Testis (tissue), 2 donors: Measurements from ENCODE around the gene PRKACG.

Source experiments
- CTCF ChIP-seq, 3 experiments: fragments of 450-650 bp in 2 of 3; fragments of 200-600 bp in 1 of 3; sonication (generic) in 1 of 3; IDR thresholded peaks; one replicate each; pipeline ENCODE4 v1.5.1; 2016 to 2019; ENCODE audit warnings: antibody characterized with exemption in 3 of 3, mild to moderate bottlenecking in 2 of 3, moderate library complexity in 1 of 3
- POLR2A ChIP-seq: fragments of 450-650 bp; IDR thresholded peaks from one replicate; pipeline ENCODE4 v1.6.1; 2017; ENCODE audit warnings: antibody characterized with exemption, mild to moderate bottlenecking, moderate library complexity

GRCh38 chr9:68983522-68984424, 30.1 kb downstream of the PRKACG start:
- TF ChIP-seq POLR2A, result no peak
- TF ChIP-seq CTCF (IDR thresholded peaks at IDR 0.05), result no peak
